Measurements from ENCODE around the gene IFT22. TPM values are rescaled to one million over a fixed set of nuclear protein-coding genes. Genes with fewer than 3 reads are reported as not detected.
A peak's percentile ranks its signal among the peaks of the same experiment; 100 is the strongest.
"Not testable (repeated sequence)": the region's sequence is repeated elsewhere in the genome, so short reads cannot be mapped to it uniquely, and the experiment has no call there.

The IFT22 gene
- total RNA-seq, 1 donor from 2014 or later: 19.2 TPM

DNA sequence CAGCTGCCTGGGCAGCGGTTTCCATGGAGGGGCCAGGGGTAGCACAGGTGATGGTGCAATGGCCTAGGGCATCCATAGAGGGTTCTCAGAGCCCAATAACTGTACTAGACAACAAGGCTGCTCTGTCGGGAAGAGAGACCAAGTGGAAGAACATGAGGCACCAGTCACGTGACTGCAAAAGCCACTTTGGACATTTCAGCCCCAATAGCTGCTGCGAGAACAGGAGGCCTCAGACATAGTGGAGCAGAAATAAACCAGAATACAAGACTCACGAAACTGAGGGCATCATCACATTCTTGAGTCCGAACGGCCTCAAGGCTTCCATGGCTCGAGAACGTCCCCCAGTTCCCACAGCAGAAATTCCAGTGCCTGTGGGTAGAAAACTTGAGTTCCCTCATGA is 44.5 kb downstream of the IFT22 start:
- no peak for DNase-seq

- DNase-seq: peak; percentile 41
These were observed 48.4 kb downstream of the IFT22 start for GRCh38 chr7:101273206-101273605.

DNA sequence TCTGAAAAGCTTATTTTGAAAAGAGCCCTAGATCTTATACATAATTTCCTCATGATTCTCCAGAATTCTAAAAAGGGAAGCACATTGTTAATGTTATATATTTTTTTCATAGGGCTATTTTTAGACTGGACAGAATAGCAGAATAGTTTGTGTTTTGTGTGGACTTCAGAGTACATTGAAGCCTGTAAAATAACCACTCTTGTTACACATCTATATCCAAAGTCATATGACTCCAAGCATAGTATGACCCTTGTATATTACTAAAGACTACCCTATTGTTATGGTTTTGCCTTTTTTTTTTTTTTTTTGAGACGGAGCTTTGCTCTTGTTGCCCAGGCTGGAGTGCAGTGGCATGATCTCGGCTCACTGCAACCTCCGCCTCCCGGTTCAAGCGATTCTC is 50.6 kb downstream of the IFT22 start:
- DNase-seq: no peak

- no peak for DNase-seq
These were observed 51.9 kb downstream of the IFT22 start for GRCh38 chr7:101269664-101270063.

GRCh38 chr7:101265622-101266516 is 55.7 kb downstream of the IFT22 start:
- no peak for DNase-seq

DNA sequence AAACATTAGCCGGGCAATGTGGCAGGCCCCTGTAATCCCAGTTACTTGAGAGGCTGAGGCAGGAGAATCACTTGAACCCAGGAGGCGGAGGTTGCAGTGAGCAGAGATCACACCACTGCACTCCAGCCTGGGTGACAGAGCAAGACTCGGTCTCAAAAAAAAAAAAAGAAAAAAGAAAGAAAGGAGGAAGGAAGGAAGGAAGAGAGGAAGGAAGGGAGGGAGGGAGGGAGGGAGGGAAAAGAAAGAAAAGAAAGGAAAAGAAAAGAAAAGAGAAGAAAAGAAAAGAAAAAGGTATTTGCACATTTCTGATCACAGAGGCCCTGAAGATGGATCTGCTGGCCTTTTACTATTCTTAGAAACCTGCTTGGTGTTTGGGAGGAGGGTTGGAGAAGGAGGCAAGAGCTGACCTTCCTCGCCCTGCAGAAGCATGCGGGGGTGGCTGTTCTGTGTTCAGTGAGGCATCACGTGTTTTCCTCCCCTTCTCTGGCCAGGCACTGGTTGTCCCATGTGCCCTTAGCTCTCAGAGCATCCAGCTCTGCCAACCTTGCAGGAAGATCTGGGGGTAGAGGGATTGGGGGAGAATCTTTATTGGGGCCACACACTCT is 57.4 kb downstream of the IFT22 start:
- DNase-seq: not testable (repeated sequence)

Small RNA genes lying within 50 kb of the gene (small RNA-seq; reads per million reads assigned to genes)
- gene RNU6-1104P (ENCODE audit: low replicate concordance): not detected

Other genes with a start within 250 kb of the IFT22 start
- 11.9 TPM for gene TRIM56, start 236.3 kb downstream of the IFT22 start, total RNA-seq
- 5.4 TPM for gene SERPINE1, start 194.7 kb downstream of the IFT22 start, total RNA-seq
- 23.6 TPM for gene AP1S1, start 167.3 kb downstream of the IFT22 start, total RNA-seq
- gene VGF, start 156.2 kb downstream of the IFT22 start, total RNA-seq: not detected
- gene NAT16, start 141.5 kb downstream of the IFT22 start, total RNA-seq: not detected
- not detected for gene MOGAT3, start 120.8 kb downstream of the IFT22 start, total RNA-seq
- gene PLOD3, start 104.2 kb downstream of the IFT22 start, total RNA-seq: 32.1 TPM
- 38.2 TPM for gene ZNHIT1, start 103.6 kb downstream of the IFT22 start, total RNA-seq
- 5.0 TPM for gene CLDN15, start 84.0 kb downstream of the IFT22 start, total RNA-seq
- 180 TPM for gene FIS1, start 76.7 kb downstream of the IFT22 start, total RNA-seq
- gene COL26A1, start 41.1 kb upstream of the IFT22 start, total RNA-seq: 1.6 TPM

Measured in tongue (tissue), 3 donors.